HG03064 (cell line): Measurements from ENCODE around the gene FAM120A.

Experiments used
- ATAC-seq: cut with Tn5 transposase; IDR thresholded peaks from one replicate; pipeline ENCODE4 v1.9.1; 2021; ENCODE audit warnings: low read depth; ENCODE audit not compliant: unreplicated experiment

FAM120A gene

DNA sequence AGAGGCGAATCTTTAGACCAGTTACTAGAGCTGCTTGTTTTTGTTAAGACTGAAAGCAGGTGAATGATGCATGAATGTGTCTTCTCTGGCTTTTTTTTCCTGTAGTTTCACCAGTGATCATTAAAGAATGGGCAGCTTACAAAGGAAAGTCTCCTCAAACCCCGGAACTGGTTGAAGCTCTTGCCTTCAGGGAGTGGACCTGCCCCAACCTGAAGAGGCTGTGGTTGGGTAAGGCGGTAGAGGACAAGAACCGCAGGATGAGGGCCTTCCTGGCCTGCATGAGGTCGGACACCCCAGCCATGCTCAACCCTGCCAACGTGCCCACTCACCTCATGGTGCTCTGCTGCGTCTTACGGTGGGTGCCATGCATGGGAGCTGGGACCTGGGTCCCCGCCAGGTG is 91.6 kb downstream of the FAM120A start:
- ATAC-seq: no peak

DNA sequence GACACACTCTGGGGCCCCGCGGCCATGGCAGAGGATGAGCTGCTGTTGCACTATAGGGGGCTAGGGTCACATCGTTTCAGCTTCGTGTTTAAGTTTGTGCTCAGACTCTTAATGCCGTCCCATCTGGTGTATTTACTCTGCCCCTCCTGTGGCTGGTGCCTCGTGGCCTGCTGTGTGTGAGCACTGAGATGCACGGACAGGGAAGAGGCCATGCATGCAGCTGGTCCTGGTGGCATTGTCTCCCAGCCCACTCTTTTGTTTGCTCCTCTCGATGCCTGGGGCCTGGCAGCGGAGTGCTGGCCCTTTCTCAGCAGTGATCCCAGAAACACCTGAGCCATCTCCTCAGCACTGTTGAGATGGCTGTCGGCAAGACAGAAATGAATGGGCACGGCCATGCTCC is 94.9 kb downstream of the FAM120A start:
- ATAC-seq: no peak

DNA sequence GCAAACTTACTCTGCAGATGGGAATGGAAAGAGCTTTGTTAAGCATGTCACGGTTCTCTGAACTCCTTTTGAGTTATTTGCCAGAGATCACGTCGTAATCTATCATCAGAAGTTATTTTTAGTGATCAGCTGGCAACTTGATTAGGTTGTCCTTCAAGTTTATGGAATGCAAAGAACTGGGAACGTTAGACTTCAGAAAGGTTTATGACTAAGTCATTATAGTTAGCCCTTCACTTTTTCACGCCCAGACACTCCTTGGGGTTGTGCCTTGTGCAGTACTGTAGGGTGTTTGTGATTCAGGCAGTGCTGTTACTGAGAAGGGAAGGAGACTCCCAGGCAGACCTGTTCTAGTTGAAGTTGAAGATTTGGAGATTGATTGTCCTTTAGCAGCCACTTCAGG is 98.1 kb downstream of the FAM120A start:
- ATAC-seq: no peak

DNA sequence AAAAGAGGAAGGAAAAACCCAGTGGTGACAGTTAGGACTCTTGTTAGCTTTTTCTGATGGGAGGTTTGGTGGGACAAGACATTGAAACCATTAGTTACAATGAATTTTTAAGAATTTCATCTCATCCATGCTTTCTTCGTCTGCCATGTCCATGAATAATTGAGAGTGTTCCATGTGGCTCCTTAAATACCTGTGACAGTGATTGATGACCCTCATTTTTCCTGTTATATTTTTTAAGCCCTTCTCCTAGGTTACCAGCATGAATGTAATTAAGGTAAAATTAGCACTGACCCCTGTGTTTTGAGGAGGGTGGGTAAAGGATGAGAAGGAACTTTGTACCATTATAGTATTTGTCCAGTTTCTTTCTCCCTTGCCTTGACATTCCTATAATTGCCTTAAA is 101.4 kb downstream of the FAM120A start:
- no peak for ATAC-seq

DNA sequence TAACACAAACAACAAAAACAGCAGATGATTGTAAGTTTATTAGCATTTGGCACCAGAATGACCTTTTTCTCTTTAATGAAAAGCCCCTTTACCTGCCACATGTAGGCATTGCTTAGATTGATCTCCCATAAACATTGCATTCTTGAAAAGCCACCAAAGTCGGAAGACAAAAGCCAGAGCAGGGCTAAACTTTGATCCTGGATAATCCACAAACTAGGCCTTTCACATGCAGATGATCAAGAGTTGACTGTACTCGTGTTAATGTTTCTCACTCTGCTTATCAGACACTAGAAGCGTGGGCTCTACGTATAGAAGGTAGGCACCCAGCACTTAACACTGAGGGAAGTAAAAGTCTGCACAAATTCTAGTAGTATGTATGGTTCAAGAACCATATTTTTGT is 103.9 kb downstream of the FAM120A start:
- ATAC-seq: no peak

DNA sequence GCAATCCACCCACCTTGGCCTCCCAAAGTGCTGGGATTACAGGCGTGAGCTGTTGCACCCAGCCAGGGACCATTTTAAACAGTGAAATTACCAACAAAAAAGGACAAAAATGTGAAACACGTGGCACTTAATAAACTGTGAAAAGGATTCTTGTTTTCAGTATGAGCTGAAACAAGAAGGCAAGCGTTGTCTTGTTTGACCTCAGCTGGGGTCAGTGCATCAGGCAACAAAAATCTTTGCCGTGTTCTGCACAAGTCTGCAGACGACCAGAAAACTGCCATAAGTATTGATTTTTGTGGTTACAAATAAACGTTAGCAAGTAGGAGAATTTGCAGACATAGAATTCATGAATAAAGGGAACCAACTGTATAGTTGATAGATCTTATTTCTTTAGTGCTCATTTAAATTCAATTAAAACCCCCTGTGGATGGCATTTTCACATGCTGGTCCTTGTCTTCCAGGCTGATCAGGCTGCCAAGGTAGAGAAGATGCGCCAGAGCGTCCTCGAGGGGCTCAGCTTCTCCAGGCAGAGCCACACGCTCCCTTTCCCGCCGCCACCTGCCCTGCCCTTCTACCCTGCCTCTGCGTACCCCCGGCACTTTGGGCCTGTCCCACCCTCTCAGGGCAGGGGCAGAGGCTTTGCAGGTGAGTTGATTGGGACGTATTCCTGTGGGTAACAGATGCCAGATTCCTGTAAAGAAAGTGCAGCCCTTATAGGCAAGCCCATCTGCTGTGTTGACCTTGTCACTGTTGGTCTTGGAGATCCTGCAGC is 106.1 kb downstream of the FAM120A start:
- ATAC-seq: no peak

DNA sequence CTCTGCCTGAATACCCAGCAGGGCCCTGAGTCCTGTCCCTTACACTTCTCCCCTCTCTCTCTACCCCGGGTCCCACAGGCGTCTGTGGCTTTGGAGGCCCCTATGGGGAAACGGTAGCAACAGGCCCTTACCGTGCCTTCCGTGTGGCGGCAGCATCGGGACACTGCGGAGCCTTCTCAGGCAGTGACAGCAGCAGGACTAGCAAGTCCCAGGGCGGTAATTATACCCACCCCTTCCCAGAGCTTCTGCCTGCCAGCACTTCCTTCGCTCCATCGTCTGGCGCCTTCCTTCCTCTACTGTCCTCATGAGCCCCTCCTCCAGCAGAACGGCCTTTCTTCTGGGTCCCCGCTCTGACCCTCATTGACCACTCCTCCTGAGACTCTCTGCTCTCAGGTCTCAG is 107.0 kb downstream of the FAM120A start:
- no peak for ATAC-seq

DNA sequence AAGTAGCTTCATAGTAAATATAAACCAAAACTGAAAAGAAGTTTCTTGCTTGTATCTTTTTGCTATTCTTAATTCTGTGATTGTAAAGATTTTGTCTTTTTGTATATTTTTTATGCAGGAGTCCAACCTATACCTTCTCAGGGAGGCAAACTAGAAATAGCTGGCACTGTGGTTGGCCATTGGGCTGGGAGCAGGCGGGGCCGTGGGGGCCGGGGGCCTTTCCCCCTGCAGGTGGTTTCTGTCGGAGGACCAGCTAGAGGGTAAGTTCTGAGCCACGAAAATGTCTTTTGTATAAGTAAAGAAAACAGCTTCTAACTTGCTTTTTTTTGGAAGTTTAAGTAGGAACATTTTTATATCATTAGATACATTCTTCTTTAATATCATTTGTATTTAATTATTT is 109.5 kb downstream of the FAM120A start:
- ATAC-seq: no peak

DNA sequence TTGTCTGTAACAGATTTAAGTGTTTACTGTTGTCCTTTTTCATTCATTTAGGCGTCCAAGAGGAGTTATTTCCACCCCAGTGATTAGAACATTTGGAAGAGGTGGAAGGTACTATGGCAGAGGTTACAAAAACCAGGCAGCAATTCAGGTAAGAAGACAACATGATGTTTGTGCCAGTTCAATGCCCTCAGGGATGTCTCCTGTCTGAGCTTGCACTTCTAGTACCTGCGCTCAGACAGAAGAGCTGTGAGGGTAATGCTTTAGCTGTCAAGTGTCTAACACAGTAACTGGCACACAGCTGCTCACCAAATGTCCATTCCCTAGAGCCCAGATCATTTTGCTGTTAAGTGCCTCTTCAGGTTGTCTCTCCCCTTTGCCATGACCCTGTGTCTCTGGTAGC is 110.7 kb downstream of the FAM120A start:
- ATAC-seq: no peak

DNA sequence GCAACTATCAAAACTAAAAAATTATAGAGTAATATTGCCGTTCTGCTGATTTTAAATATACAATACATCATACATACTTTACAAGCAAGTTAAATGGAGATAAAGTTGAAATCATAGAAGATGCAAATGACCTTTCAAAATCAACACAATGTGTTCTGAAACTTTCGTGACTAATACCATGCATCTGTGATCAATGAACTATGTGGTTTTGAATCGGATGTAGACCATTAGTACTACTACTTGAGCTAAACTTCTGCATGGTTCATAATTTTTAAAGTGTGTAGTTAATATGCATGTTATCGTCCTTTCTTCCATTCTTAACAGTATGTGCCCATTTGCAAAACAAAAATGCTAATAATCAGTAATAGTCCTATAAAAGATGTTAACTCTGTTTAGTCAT is 113.6 kb downstream of the FAM120A start:
- no peak for ATAC-seq

DNA sequence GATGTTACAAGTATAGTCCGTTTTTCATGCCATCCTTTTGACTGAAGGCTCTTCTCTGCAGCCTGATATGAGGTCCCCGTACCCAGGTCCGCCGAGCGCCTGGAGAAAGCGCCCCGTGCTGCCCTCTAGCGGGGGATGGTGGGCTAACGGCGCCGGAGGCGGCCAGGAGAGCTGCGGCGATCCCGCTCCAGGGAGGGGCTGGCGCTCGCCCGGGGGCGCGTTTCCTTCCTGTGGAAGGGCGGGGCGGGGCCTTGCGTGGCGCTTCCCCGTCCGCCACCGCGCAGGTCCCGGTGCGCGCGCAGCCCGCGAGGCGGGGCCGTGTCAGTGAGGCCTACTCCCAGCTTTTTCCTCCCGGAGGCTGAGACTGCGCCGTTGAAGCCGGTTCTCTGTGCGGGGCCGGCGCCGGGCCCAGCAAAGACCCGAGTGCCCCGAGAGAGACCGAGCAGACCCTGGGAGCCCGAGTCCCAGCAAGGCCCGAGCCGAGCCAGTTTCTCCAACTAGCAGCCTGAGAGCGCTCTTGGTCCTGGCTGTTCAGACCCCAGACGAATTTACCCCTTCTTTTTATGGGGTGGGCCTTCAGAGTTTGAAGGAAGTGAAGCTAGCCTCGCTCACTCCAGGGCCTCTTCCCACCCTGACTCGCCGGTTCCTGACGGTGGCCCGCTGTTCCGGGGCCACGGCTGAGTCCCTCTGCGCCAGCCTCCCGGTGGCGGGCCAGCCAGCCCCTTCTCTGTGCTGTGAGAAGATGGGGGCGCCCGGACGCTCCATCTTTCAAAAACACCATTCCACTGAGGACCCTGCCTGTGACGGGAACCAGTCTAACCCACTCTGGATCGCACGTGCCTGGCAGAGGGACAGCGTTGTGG is 115.2 kb downstream of the FAM120A start:
- peak; percentile 85 for ATAC-seq

DNA sequence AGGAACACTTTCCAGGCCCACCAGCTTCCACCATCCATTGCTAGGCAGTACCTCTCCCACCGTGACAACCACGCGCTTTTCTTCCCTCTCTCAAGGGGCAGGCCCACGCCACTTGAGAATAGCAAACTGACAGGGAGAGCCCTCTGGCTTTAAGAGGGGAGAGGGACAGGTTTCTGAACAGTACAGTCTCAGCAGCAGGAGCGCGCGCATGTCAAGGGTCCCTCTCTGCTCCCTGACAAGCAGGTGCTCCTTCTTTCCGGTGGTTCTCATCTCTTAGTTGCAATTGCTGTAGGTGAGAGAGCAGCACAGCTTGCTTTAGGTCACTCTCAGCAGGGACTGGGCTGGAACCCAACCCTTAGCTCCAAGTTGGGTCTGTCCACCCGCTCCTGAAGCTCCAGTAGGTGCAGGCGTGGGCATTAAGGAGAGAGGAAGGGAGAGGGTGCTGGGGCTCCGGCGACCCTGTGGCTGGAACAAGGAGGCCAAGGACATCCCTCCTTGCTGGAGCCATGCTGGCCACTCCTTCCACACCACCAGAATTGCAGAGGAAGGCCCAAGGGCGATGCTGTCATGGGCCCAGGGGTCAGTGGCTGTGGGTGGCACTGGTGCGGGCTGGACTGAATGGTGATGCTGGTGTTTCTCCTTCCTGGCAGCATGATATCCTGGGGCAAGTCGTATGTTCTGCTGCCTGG is 115.9 kb downstream of the FAM120A start:
- no peak for ATAC-seq

DNA sequence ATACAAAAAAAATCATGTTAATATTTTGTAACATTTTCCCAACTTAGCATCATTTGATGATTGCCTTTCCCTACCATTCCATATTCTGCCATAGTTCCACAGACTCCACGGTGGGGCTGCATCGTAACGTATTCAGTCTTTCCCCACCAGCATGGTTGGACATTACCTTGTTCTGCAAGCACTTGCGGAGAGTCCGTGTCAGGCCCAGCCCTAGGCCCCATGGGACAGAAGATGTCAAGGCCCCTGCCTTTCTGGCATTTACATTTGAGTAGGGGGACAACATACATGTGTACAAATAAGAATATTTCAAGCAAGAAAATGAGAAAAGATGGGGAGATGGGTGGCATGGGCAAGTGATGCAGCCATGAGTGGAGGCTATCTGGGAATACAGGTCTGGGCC is 116.7 kb downstream of the FAM120A start:
- ATAC-seq: no peak

DNA sequence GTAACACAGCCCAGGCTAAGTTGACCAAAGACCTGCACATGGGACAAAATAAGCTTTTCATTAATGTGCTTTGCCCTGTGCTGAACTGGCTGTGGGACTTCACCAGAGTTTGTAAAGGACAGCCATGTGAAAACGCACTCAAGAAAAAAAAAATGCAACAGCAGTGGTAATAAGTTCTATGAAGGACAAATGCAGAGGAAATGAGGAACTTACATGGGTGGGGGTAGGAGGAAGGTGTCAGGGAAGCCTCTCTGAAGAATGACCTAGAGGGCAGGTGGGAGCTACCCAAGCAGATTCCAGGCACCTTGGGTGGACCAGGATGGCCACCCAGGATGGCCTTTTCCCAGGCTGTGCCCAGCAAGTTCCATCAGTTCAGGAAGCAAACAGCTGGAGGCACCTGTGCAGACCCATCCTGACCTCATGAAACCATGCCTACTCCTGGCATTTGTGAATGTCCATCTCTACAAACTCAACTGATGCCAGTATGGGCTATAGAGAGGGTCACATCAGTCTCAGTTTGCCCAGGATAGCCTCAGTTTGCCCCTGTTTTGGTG is 118.2 kb downstream of the FAM120A start:
- no peak for ATAC-seq

DNA sequence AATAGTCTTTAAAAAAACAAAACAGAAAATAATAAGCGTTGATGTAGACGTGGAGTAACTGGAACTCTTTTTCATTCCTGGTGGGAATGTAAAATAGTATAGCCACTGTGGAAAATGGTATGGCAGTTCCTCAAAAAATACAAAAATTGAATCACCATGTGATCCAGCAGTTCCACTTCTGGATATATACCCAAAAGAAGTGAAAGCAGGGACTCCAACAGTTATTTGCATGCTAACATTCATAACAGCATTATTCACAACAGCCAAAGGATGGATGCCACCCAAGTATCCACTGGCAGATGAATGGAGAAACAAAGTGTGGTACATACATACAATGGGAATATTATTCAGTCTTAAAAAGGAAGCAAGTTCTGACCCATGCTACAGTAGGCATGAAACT is 120.7 kb downstream of the FAM120A start:
- no peak for ATAC-seq

DNA sequence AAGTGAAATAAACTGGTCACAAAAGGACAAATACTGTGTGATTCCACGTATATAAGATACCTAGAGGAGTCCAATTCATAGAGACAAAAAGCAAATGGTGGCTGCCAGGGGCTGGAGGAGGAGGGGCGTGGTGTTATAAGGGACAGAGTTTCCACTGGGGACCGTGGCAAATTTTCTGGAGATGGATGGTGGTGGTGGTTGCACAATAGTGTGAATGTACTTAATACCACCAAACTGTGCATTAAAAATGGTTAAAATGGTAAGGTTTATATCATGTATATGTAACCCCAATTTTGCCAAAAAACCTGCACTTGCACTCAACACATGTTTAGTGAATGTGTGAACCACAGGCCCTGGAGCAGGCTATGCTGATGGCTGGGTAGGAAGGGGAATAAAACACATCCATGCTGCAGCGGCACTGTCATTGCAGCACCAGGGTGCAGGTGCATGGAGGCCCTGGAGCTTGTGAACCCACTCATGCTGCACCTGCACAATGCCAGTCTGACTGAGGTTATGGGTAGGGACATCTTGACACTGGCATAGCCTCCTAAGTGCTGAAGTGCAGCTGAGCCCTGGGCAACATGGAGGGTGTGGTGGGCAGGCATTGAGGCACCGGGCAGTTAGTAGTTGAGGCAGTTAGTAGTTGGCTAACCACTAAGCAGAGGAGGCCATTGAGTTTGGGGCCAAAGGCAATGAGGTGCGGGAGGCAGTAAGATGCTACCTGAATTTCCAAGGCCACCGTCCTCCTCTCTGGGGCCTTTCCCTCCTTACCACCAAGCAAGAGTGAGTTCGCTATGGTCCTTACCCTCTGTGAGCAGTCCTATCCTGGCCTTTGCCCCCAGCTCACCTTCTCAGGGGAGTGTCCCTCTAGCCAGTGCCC is 121.4 kb downstream of the FAM120A start:
- ATAC-seq: no peak

DNA sequence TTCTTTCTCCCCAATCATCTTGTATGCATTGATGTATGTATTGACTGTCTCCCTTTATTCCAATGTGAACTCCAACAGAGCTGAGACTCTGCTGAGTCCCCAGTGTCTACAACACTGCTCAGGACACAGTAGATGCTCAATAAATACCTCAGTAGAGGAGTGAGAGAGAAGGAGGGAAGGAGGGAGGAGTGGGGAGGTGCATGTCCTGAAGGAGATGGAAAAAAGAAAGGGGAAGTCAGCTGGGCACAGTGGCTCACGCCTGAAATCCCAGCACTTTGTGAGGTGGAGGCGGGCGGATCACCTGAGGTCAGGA is 122.0 kb downstream of the FAM120A start:
- no peak for ATAC-seq

DNA sequence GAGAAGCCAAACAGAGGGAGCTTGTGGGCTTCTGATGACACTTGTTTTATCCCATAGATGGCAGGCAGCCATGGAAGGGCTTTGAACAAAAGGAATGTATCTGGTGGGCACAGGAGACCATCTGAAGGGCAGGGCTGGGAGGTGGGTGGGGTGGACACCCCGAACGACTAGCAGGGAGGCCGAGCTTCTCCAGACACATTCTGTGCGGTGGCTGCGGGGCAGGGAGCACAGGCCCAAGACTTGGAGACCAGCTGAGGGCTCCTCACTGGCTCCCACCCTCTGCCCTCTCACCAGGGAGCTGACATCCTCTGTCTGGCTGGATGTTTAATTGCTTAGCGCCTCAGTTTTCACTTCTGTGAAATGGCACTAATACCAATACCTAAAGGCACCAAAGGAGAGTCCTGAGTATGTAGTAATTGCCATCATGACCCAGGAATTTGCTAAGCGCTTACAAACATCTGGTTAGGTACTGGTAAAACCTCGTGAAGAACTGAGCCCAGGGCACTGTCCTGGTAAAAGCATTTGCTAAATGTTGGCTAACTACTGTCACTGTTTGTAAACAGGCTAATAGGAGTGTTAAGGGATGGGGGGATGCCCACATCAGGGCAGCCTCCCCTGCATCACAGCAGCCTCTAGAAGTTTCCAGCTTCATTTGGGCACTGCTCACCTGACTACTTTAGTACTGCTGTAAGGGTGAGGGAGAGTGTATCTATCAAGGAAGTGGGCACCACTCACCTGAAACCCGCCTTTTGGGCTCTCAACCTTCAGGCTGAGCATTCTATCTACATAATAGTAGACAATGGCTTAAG is 122.8 kb downstream of the FAM120A start:
- ATAC-seq: no peak
